Activated naive CD4-positive, alpha-beta T cell (primary cell): ENCODE data around the gene PARK7.

Source experiments
- DNase-seq, 4 experiments: peaks; one replicate each; lab custom pipeline; 2025; lab: John Stamatoyannopoulos, UW

PARK7 gene

GRCh38 chr1:7984811-7985210 lies 23.3 kb downstream of the PARK7 start:
- DNase-seq: no peak

GRCh38 chr1:7985851-7986612 lies 24.5 kb downstream of the PARK7 start:
- DNase-seq: no peak

- DNase-seq: no peak
These were observed 26.0 kb downstream of the PARK7 start for GRCh38 chr1:7987528-7987927.

GRCh38 chr1:7988576-7988975 lies 27.1 kb downstream of the PARK7 start:
- no peak for DNase-seq

- DNase-seq: no peak
These were observed 28.4 kb downstream of the PARK7 start for GRCh38 chr1:7989762-7990428.

- no peak for DNase-seq
These were observed 30.3 kb downstream of the PARK7 start for GRCh38 chr1:7991504-7992440.

GRCh38 chr1:7992885-7993284 lies 31.4 kb downstream of the PARK7 start:
- DNase-seq: no peak

- DNase-seq: no peak
These were observed 32.3 kb downstream of the PARK7 start for GRCh38 chr1:7993593-7994479.

- DNase-seq: no peak
These were observed 33.3 kb downstream of the PARK7 start for GRCh38 chr1:7994827-7995226.

GRCh38 chr1:7995437-7995836 lies 33.9 kb downstream of the PARK7 start:
- no peak for DNase-seq

GRCh38 chr1:8002329-8002910 lies 40.9 kb downstream of the PARK7 start:
- no peak for DNase-seq

- DNase-seq: no peak
These were observed 41.4 kb downstream of the PARK7 start for GRCh38 chr1:8002921-8003320.

GRCh38 chr1:8003438-8004112 lies 42.1 kb downstream of the PARK7 start:
- DNase-seq: no peak

GRCh38 chr1:8004113-8004802 lies 42.7 kb downstream of the PARK7 start:
- no peak for DNase-seq

- no peak for DNase-seq
These were observed 43.5 kb downstream of the PARK7 start for GRCh38 chr1:8004803-8005573.

- no peak for DNase-seq
These were observed 44.8 kb downstream of the PARK7 start for GRCh38 chr1:8006037-8006963.

GRCh38 chr1:8009043-8010002 lies 47.8 kb downstream of the PARK7 start:
- no peak for DNase-seq
